Upper lobe of right lung (tissue), 1 donor: Measurements from ENCODE around the gene ASPSCR1. TPM values are rescaled to one million over a fixed set of nuclear protein-coding genes. Genes with fewer than 3 reads are reported as not detected.

ENCODE experiments used
- ATAC-seq: fragments of 200-7000 bp; cut with Tn5 transposase; one replicate; pipeline ENCODE4 v1.9.1; 2020; ENCODE audit warnings: mild to moderate bottlenecking, moderate library complexity
- DNase-seq: peaks from one replicate; pipeline ENCODE4 v3.0.0-alpha.2; 2020
- H3K27ac ChIP-seq: fragments of 200-600 bp; one replicate; pipeline ENCODE4 v1.8.0; 2022
- H3K27me3 ChIP-seq: fragments of 200-600 bp; one replicate; pipeline ENCODE4 v1.8.0; 2022; ENCODE audit warnings: mild to moderate bottlenecking
- H3K36me3 ChIP-seq: fragments of 200-600 bp; one replicate; pipeline ENCODE4 v1.8.0; 2022
- H3K4me1 ChIP-seq: fragments of 200-600 bp; one replicate; pipeline ENCODE4 v1.8.0; 2022
- H3K4me3 ChIP-seq: fragments of 200-600 bp; one replicate; pipeline ENCODE4 v1.8.0; 2022; ENCODE audit warnings: mild to moderate bottlenecking
- H3K9me3 ChIP-seq: fragments of 200-600 bp; one replicate; pipeline ENCODE4 v1.8.0; 2022
- intact Hi-C: fragments of 100-400 bp; cut with DNase I; formaldehyde crosslinking; loops from one replicate; pipeline ENCODE4 v1.11.0; 2022
- total RNA-seq: library from RNA; stranded (reverse); fragmentation: NEBNext Ultra II Directional; extraction: Animal tissue kit (Norgen Biotek cat#: 25700); gene quantifications from one replicate; pipeline ENCODE4 v1.2.1, GENCODE V29; 2021
- TF ChIP-seq, protein P1 (sequence below): fragments of 200-600 bp; IDR thresholded peaks from one replicate; pipeline ENCODE4 v1.8.0; 2022; ENCODE audit warnings: antibody characterized with exemption
- donor health status: DM: no; HTN: yes; CAD: no; lungs with severe emphysema.

The ASPSCR1 gene
- total RNA-seq, 1 donor from 2014 or later, result 50.3 TPM

DNA sequence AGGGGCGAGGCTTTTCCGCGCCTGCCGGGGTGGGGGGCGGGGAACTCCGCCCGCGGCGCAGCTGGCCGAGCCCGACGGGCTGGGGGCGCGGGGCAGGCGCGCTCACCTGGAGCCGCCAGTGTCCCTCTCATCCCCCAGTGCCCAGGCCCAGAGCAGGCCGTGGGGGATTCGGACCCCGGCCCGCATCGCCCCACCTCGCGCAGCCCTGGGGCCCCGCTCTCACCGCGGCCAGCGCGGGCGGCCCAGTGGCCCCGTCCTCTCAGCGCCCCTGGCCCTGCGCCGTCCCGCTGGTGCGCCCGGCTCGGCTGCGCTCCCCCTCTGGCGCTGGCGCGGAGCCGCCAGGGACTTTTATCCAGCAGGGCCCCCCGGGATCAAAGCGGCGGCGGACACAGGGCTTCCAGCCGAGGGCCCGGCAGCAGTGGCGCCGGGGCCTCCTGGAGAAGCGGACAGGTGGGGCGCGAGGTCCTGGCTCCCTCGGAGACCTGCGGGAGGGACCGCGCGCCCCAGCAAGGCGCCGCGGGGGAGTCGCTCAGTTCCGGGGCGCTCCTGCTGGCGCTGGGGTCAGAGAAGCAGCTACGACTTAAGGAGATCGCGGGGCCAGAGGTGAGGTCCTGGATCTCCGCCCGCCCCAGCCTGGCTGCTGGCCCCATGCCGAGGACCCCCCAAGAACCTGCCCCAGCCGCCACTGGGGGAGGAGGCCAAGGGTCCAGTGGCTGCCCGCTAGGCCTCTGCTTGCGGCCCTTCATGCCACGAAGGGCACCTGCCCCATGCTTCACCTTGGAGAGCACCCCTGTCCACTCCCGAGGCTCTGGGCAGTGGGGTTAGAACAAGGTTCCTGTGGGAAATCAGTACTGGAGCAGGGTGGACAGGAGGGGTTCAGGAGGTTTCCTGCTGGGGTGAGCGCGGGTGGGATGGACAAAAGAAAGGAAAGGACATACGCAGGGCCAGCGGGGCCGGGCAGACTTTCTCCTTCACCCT is 15.6 kb upstream of the ASPSCR1 start:
- Histone ChIP-seq H3K4me1 (peaks cover 14% of the 10 kb centered on the region), H3K27me3 (peaks cover 41% of the 10 kb centered on the region), H3K27ac (no peak overlapping the region), H3K4me3 (no peak overlapping the region), H3K36me3 (no peaks in the 10 kb centered on the region), H3K9me3 (no peaks in the 10 kb centered on the region)
- DNase-seq, result no peak
- ATAC-seq, result no peak
- TF ChIP-seq, protein P1, sequence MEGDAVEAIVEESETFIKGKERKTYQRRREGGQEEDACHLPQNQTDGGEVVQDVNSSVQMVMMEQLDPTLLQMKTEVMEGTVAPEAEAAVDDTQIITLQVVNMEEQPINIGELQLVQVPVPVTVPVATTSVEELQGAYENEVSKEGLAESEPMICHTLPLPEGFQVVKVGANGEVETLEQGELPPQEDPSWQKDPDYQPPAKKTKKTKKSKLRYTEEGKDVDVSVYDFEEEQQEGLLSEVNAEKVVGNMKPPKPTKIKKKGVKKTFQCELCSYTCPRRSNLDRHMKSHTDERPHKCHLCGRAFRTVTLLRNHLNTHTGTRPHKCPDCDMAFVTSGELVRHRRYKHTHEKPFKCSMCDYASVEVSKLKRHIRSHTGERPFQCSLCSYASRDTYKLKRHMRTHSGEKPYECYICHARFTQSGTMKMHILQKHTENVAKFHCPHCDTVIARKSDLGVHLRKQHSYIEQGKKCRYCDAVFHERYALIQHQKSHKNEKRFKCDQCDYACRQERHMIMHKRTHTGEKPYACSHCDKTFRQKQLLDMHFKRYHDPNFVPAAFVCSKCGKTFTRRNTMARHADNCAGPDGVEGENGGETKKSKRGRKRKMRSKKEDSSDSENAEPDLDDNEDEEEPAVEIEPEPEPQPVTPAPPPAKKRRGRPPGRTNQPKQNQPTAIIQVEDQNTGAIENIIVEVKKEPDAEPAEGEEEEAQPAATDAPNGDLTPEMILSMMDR, result no peak
- intact Hi-C loops, result loop anchor here (10.0 kb wide), 1 partner anchor 193 kb away; no protein-coding TSS in a partner anchor

DNA sequence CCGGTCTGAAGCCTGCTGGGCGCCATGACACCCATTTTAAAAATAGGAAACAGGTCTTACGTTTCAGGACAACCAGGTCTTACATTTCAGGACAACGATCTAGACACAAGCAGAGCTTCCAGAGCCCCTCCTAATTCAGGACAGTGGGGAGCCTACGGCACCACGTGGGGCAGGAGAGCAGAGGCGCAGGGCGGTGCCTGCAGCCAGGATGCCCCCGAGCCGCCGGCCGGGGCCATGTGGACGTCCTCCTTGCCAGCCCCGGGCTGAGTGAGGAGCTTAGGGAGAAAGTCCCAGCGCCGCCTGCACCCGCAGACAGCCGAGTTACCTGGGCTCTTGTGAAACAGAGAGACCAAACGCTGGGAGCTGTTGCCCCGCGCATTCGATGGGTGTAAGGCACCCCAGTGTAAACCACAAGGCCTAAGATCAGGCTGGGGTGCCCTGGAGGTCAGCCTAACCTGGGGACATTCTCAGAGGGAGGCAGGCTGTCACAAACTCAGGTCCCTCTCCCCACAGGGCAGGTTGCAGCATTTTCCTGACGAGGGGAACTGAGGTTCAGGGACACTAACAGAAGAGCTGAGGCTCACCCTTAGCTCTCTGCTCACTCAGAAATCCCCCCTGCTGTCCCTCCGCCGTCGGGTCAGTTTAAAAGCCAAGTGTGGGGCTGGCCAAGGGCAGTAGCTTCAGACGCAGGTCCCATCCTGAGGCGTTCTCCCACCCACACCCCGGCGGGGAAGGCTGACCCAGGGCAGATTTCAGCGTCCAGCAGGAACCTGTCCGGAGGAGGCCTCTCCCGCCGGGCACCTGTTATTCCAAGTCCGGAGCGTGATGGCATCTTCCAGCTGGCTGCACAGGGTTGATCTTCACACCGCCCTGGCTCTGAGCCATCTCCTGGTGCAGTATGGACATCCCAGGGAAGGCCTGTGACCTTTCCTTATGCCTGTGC is 14.7 kb upstream of the ASPSCR1 start:
- Histone ChIP-seq H3K36me3 (no peaks in the 10 kb centered on the region), H3K4me3 (no peak overlapping the region), H3K27ac (no peak overlapping the region), H3K4me1 (peaks cover 22% of the 10 kb centered on the region), H3K27me3 (peaks cover 40% of the 10 kb centered on the region), H3K9me3 (no peaks in the 10 kb centered on the region)
- TF ChIP-seq, protein P1, result no peak
- intact Hi-C loops, result loop anchor here (10.0 kb wide), 1 partner anchor 192 kb away; no protein-coding TSS in a partner anchor
- DNase-seq, result no peak
- ATAC-seq, result no peak

DNA sequence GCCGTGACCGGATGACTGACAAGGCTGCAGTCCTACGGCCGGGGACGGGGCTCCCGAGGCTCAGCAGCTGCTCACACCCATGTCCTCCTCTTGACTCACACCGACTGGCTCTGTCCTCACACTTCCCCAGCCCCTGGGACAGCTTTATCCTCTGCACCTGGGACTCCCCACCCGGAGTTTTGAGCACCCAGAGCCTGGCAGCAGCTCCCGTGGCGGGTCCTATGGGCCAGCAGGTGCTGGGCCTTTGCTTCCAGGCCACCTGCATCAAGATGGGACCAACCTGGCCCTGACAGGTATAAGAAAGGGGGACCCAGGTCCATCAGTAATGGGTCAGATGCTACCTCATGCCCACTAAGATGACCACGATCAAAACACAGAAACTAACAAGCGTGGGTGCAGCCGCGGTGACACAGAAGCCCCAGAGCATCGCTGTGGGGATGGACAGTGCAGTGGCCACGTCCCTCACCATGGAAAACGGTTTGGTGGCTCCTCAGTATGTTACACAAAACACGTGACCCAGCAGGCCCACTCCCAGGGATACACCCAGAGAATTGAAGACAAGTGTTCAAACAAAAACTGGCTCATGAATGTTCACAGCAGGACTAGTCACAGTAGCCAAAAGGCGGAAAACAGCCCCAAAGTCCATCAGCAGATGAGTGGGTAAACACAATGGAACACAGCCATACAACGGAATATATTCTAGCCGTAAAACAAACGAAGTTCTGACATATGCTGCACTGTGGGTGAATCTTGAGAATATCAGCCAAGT is 13.2 kb upstream of the ASPSCR1 start:
- Histone ChIP-seq H3K4me1 (peaks cover 30% of the 10 kb centered on the region), H3K36me3 (no peaks in the 10 kb centered on the region), H3K9me3 (no peaks in the 10 kb centered on the region), H3K27me3 (peaks cover 25% of the 10 kb centered on the region), H3K27ac (no peak overlapping the region), H3K4me3 (no peak overlapping the region)
- ATAC-seq (no peak), DNase-seq (no peak)
- TF ChIP-seq, protein P1, result no peak
- intact Hi-C loops, result loop anchor here (10.0 kb wide), 1 partner anchor 191 kb away; no protein-coding TSS in a partner anchor

DNA sequence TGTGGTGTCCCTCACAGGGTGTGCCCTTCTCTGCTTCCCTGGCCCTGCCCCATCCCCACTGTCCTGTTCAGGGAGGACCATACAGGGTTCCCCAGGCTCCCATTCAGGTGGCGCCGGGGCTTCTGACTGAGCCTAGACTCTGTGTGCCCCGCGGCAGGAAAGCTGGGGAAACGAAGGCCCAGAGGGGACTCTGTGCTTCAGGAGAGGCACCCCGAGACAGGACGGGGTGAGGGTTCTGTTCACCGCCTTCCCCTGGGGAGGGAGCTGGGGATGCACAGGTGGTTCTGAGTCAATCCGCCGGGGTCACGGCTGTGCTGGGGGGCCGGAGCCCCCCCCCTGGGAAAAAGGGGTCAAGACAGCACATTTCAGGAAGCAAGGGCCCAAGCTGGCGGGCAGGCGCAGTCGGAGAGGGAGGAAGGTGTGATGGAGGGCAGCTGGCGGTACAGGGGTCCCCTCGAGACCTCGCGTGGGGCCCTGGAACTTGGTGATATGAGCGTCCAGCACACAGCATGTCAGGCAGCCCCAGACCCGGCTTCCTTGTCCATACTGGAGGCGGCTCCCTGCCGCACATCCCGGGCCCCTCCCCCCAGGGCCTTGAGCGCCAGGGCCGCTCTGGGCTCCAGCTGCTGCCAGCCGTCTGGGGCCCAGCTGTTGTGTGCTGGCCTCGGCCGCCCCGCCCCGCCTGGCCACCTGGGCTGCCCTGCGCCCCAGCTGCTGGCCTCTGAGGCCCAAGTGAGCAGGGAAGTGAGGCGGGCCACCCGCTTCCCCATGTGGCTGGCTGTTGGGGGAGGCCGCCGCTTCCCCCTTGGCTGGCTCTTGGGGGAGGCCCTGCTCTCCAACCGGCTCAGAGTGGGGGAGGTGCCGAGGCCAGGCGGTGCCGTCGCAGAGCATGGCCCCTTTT is 10.8 kb upstream of the ASPSCR1 start:
- DNase-seq, result no peak
- Histone ChIP-seq H3K4me1 (peaks cover 23% of the 10 kb centered on the region), H3K36me3 (no peaks in the 10 kb centered on the region), H3K27ac (peak overlapping the region; percentile 37), H3K9me3 (no peaks in the 10 kb centered on the region), H3K4me3 (no peak overlapping the region), H3K27me3 (peaks cover 12% of the 10 kb centered on the region)
- TF ChIP-seq, protein P1, result no peak
- peak; percentile 52 for ATAC-seq
- intact Hi-C loops, result loop anchor here (10.0 kb wide), 1 partner anchor 188 kb away; no protein-coding TSS in a partner anchor
